Smooth muscle cell of the brain vasculature (primary cell): ENCODE data around the gene CADPS.

Experiments
- DNase-seq: peaks from one replicate; pipeline ENCODE4 v3.0.0-alpha.2; 2012; ENCODE audit warnings: low read depth, low spot score

CADPS gene

DNA sequence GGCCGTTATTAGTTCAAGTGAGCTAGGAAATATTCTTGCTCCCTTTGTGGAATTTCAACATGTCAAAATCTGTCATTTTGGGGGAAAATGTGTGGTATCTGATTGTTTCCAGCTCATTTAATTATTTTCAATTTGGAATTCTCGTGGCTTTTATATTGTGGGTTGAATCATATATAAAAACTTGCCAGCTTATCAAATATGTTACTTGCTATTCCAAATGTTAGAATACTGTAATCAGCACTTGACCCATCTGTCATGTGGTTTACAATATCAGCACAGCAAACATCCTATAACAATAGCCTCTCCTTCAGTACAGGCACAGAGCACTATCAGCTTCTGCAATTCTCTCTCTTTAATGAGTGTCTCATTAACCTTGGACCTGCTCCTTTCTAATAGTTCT is 371.7 kb downstream of the CADPS start:
- no peak for DNase-seq

DNA sequence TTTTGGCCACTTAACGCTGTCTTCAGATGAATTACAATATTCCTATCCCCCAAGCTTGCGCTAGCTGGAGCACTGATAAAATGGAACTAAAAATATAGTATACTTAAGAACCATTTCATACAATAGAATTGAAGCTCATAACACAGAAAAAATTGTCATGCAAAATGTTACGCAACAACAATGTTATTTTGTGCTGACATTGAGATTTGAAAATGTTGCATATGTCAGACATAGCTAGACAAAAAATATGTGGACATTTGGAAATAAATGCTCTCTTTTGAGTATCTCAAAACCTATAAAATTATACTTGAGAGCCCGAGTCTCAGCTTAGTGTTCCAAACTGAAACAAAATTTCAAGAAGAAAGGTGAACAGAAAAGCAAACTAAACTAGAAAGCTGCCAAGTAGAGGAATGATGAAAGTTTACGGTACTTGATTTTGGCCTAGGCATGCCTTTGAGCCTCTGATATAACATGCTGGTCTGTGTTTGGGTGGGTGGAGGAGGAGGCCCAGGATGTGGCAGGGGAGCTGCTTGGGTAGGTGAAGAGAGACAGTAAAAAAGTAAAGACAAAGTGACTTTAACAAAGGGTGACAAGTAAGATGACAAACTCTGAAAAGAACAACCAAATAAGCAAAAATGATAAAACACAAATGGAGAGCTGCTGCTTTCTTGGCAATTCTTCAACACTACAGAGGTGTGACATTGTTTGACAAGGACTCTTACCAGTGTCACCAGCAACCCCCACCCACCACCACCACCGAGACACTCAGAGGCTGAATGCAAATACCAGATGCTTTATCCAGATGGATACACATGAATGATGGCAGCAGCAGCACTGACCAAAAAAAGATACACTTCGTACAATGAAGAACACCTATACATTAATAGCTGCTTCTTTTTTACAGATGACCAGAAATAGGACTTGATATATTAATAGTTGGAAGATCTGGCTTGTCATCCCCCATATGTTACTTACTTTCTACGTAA is 372.6 kb downstream of the CADPS start:
- no peak for DNase-seq

GRCh38 chr3:62501289-62501668 is 373.9 kb downstream of the CADPS start:
- no peak for DNase-seq

DNA sequence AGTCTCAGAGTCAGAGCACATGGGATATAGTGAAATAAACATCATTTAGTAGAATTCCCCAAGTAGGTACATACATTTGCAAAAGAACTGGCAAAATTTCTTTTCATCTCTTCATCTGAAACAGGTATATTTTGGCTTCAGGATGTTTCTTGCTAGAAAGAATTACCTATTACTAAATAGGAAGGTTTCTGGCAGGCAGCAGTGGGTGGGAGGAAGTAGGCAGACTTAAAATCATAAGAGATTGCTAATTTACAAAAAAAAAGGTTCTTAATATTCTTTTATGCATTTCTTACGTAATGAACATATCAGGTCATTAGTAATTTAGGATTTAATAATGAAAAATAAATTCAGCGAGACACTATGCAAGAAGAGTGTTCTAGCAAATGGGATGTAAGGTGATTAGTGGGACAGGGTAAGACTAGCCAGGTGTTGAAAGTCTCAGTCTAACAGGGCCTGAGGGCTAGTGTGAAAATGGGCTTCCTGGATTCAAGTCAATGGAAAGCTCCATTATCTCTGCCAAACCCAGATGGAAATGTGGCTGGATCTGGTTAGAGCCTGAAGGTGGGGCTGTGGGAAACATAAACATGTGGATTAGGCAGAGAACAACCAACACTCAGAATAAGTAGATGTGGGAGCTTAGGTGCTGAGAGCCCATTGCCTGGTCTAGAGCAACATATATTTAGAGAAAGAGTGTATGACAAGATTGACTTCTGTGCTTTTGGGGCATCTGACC is 374.5 kb downstream of the CADPS start:
- no peak for DNase-seq

- DNase-seq: no peak
Observed at GRCh38 chr3:62497156-62497555, 378.1 kb downstream of the CADPS start.

DNA sequence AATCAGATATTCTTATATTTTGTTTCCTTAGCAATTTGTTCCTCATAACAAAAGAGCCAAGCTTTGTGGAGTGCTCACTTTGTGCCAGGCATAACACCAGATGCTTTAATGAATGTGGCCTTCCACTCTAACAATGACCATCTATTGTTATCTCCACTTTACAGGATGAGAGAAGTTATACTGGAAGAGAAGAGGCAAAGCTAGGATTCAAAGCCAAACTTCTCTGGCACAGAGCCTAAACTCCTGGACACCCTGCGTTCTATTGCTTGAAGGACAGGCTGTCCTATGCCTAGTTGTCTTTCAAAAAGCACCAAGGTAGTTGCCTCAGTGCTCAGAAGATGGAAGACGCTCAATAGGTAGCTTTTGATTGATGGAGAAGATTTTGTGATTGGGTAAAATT is 378.7 kb downstream of the CADPS start:
- no peak for DNase-seq

DNA sequence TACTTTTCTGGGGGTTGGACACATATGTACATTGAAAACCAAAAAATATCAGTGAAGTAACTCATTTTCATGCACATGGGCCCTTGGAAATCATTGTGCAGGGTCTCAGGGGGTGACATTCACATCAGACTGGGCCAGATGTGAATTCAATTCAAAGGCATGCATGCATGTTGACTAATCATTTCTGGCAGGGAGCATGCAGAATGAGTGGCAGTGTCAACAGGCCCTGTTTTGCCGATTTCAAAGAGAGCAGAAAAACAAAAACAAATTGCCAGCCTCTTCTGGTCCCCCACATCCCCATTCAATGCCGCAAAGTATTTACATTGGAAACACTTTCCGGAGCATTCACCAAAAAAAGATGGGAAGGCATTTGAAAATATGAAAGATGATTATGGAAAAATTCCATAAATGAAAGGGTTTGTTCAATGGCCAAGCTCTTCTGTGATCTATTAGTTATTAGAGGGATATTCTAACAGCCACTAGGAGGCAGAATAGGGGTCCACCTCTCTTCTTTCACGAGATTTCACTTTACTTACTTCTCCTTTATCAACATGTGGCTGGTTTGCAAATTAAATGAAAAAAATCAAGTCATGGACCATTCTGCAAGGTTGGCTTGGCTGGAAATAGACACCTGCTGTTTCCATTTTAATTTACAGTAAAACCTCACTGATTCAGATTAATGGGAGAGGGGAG is 382.0 kb downstream of the CADPS start:
- no peak for DNase-seq

DNA sequence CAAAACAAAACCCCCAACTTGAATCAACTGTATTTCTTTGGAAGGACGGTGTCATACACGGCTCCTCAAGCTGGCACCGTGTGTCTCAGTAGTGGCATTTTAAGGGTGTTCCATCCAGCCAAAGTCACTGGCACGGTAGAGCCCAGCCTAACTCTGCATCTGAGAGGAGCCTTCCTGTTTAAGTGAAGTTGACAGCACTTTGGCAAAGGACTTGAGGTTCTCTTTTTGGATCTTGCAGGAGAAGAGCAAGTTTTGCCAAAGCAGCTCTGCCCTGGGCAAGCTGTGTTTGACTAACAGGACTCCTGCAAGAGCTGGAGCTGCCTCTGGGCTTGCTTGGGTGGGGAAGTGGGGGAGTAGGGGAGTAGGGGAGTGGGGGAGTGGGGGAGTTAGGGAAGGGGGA is 392.3 kb downstream of the CADPS start:
- no peak for DNase-seq

GRCh38 chr3:62481962-62482361 is 393.3 kb downstream of the CADPS start:
- no peak for DNase-seq

DNA sequence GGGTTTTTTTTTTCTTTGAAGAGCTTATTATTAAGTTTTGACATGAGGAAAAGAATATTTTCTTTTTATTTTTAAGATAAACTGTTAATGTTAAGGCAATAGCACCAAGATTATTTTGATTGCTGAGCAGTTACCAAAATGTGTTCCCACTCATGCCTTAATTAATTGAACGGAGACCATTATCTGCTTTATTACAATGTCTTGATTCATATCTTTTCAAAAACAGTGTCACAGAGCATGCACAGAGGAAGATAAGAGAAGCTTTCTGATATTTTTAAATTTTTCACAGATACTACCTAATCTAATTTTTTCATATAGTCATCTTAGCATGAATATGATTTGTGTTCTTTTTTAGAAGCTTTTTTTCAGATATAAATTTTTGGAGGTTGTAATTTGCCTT is 395.2 kb downstream of the CADPS start:
- no peak for DNase-seq

- DNase-seq: no peak
Observed at GRCh38 chr3:62479326-62479725, 395.9 kb downstream of the CADPS start.

- no peak for DNase-seq
Observed at GRCh38 chr3:62475306-62475705, 399.9 kb downstream of the CADPS start.

DNA sequence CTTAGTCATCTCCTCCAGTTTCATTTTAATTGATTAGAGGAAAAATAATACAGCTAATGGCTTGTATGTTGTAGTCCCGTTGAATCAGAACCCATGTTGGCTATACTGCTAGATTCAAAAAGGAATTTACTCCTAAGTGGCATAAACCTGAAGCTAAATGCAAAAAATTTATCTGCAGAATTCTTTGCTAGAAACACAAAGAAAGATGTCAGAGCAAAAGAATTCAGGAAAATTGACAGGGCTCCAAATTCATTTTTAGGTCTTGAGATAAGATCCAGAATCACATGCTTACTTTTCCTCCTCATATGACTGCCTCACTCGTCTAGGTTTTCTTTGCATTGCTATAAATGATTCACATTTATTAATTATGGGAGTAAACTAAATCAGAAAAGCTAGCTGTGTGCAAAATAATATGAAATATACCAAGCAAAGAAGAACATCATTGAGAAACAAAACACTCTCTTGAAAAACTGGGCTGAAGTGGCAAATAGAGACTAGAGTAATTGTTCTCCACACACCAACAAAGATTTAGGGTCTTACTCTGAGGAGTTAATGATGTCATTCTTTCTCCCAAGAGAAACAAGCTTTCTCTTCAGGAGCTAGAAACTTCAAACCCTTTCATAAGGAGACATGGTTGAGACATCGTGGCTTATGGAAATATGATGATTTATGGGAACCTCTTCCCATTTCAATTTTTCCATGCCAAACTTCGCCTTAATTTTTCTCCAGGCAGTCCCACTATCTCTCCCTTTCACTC is 407.1 kb downstream of the CADPS start:
- DNase-seq: no peak

DNA sequence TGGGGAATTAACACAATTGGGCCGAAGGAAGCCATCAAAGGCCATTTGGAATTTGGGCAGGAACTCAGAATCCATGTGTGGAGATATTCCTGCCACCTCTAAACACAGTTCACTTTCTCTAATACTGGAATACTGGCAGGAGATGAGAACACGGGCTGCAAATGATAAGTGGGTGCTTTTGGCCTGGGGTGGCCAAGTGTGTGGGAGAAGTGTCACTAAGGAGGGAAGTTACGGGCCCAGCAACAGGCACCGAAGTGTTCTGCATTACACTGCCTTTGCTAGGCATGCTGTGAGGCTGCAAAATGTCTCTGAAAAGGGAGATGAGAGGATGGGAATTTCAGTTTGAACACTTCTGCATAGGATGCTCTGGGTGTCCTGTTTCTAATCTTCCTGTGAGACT is 412.4 kb downstream of the CADPS start:
- no peak for DNase-seq

DNA sequence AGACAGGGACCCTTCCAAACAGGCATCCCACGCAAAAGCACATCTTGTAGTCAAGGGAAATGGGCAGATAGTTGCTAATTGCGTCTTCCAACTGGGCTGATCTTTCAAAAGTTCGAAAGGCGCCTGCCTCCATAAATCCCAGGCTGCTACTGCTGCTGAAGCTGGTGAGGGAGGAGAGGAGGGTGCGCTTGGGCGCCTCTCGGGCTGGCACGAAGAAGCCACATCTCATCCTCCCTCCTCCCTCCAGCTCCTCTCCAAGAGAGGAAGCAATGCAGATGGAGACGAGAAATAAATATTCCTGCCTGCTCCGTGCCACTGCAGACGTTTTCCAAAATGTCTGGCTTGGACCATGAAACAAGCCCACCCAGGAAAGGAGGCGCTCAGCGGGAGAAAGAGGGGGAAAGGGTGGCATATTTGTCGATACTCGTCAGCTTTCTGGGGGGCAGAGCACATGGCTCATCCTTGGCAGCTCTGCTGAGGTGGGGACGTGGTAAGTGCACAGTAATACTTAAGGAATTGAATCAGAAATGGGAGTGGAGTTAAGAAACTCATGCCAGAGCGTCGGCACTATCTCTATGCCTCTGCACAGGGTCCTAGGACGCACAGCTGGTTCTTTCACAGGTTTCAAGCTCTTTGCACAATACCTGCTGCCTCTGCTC is 413.0 kb downstream of the CADPS start:
- DNase-seq: no peak

- no peak for DNase-seq
Observed at GRCh38 chr3:62454916-62455315, 420.3 kb downstream of the CADPS start.

GRCh38 chr3:62453448-62453847 is 421.8 kb downstream of the CADPS start:
- DNase-seq: no peak

DNA sequence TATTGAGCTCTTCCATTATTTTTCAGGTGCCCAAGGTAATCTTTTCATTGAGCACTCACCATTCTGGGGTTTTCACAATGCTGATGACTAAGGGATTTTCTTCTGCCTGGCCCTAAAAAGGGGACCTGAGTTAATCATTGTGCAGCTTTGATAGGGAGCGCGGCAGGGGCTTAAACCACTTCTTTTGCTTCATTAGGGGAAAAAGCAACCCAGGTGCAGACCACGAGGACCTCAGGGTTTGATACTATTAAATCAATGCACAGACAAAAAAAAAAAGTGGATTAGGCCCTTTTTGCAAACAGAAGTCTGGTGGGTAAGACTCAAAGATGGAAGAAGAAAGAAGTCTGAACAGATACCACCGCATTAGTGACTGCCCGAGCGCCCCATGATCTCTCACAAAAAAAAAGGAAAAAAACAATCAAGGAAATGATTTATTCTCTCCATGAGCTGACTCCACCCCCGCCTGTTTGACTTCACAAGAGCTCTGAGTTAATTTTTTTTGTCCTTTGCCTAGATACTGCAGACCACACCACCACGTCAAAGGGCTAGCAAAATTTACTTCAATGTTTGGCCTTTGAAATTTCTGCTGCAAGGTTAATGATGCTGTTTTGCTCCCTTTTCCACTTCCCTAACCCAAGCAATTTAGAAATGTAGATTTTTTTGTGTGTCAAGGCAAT is 423.9 kb downstream of the CADPS start:
- DNase-seq: no peak

DNA sequence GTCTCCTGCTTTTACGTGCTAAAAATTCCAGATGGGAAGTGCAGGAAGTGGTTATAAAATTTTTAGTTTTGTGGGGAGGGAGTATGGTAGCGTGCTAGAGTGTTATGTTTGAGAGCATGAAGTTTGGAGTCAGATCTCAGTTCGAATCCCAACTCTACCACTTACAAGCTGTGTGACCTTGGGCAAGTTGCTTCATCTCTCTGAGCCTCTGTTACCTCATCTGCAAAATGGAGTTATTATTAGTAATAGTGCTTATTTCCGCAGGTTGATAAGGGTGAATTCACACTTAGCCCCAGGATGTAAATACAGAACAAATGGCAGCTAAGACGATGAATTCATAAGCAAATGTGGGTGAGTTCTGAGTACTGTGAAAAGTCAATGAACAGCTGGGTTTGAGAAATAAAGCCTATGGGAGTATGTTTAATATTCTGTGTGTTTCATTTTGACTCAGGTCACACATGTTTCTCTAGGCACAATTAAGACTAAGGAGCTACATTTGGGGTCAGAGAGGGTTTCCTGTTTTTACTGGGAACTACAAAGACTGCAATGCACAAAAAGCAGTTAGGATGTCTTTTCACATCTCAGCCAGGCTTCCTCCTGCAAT is 428.8 kb downstream of the CADPS start:
- no peak for DNase-seq

- peak; percentile 2 for DNase-seq
Observed at GRCh38 chr3:62445275-62445674, 429.9 kb downstream of the CADPS start.
